Esophagus muscularis mucosa (tissue), 4 donors: Measurements from ENCODE around the gene IGSF11. TPM values are rescaled to one million over a fixed set of nuclear protein-coding genes. Genes with fewer than 3 reads are reported as not detected.
A peak's percentile ranks its signal among the peaks of the same experiment; 100 is the strongest.

Experiments used
- DNase-seq: peaks from one replicate; pipeline ENCODE4 v3.0.0-alpha.2; 2017; ENCODE audit errors: extremely low spot score
- H3K27ac ChIP-seq, 4 donors: fragments of 200-600 bp; sonication (generic); replicated peaks in 1 of 4; 1 replicate in 3 of 4; 2 replicates in 1 of 4; pipeline ENCODE4 v1.5.1; 2016 to 2019; ENCODE audit warnings: mild to moderate bottlenecking in 1 of 4
- H3K27me3 ChIP-seq, 4 donors: fragments of 200-600 bp; sonication (generic); one replicate each; pipeline versions ENCODE4 v1.5.1 to v1.6.0; 2016 to 2019
- H3K36me3 ChIP-seq, 4 donors: fragments of 200-600 bp; sonication (generic); one replicate each; pipeline ENCODE4 v1.5.1; 2016 to 2019
- H3K4me1 ChIP-seq, 4 donors: fragments of 200-600 bp; sonication (generic); one replicate each; pipeline ENCODE4 v1.5.1; 2016 to 2019
- H3K4me3 ChIP-seq, 4 donors: fragments of 200-600 bp; sonication (generic); 1 replicate in 2 of 4; 2 replicates in 2 of 4; pipeline ENCODE4 v1.5.1; 2016 to 2019; ENCODE audit warnings: mild to moderate bottlenecking in 4 of 4, moderate library complexity in 1 of 4
- H3K9me3 ChIP-seq, 4 donors: fragments of 200-600 bp; sonication (generic); 1 replicate in 3 of 4; 2 replicates in 1 of 4; pipeline ENCODE4 v1.5.1; 2016 to 2019
- EP300 ChIP-seq: sonication (generic); formaldehyde crosslinking; IDR thresholded peaks from one replicate; pipeline ENCODE4 v1.6.1; 2017; ENCODE audit warnings: antibody characterized with exemption
- POLR2A ChIP-seq: fragments of 450-650 bp; IDR thresholded peaks from one replicate; pipeline ENCODE4 v1.6.1; 2017; ENCODE audit warnings: antibody characterized with exemption, moderate library complexity, mild to moderate bottlenecking, low read depth
- POLR2AphosphoS5 ChIP-seq, 2 donors: sonication (generic); formaldehyde crosslinking; IDR thresholded peaks; one replicate each; pipeline ENCODE4 v1.6.1; 2017; ENCODE audit warnings: antibody characterized with exemption in 2 of 2
- WGBS: methylation state at CpG from one replicate; pipeline ENCODE4 v1.1.5; 2018; 5-methylcytosine and 5-hydroxymethylcytosine counted together
- intact Hi-C: fragments of 100-400 bp; cut with DNase I; formaldehyde crosslinking; loops from one replicate; pipeline ENCODE4 v1.15.1; 2023
- total RNA-seq, 4 donors: library from RNA; depleted of rRNA; stranded (reverse); fragments of >200 nt; gene quantifications; one replicate each; pipeline versions ENCODE4 v1.1.0 to v1.2.1, GENCODE V29; 2016
- TF ChIP-seq, protein P1 (sequence below), 3 experiments: fragments of 200-600 bp in 2 of 3; fragments of 450-650 bp in 1 of 3; sonication (generic) in 2 of 3; IDR thresholded peaks; one replicate each; pipeline ENCODE4 v1.5.1; 2017 to 2019; ENCODE audit warnings: antibody characterized with exemption in 3 of 3, mild to moderate bottlenecking in 2 of 3, moderate library complexity in 1 of 3

Gene IGSF11
- total RNA-seq, 4 donors from 2014 or later = 7.0 to 13.7 (median 8.2) TPM

DNA sequence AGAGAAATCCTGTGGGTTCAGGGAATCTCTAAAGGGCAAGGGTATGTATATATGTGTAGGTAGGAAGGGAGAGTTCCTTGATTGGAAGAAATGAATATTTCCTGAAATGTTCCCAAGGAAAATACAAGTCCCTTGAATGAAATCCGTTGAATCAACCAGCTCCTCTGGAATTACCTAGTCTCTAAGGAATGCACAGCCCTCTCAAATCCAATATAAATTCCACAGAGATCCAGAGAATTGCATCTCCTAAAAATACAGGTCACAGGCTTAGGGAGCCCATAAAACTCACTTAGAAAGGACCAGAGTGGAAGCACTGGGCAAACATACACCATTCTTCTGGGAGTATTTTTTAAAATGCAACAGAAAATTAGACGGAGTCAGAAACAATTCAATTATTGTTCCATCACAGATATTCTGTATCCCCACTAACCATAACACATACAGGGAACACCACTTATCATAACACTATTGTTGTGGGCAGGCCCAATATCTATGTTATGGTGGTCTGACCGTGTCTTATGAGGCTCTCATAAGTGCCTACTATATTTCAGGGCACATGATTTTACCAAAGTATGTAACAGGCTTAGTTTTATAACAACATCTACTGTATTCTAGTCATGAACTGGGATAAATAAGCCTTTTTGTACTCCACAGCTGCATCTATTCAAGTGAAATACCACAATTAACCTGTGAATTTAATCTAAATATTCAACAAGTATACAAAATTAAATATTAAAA lies 43.7 kb downstream of the IGSF11 start:
- TF ChIP-seq EP300 (no peak), POLR2A (no peak), POLR2AphosphoS5 (IDR thresholded peaks at IDR 0.05) (no peak)
- TF ChIP-seq, protein P1, sequence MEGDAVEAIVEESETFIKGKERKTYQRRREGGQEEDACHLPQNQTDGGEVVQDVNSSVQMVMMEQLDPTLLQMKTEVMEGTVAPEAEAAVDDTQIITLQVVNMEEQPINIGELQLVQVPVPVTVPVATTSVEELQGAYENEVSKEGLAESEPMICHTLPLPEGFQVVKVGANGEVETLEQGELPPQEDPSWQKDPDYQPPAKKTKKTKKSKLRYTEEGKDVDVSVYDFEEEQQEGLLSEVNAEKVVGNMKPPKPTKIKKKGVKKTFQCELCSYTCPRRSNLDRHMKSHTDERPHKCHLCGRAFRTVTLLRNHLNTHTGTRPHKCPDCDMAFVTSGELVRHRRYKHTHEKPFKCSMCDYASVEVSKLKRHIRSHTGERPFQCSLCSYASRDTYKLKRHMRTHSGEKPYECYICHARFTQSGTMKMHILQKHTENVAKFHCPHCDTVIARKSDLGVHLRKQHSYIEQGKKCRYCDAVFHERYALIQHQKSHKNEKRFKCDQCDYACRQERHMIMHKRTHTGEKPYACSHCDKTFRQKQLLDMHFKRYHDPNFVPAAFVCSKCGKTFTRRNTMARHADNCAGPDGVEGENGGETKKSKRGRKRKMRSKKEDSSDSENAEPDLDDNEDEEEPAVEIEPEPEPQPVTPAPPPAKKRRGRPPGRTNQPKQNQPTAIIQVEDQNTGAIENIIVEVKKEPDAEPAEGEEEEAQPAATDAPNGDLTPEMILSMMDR (IDR thresholded peaks at IDR 0.05) = no peak
- DNase-seq = no peak
- Histone ChIP-seq H3K27me3 (no peaks in the 10 kb centered on the region), H3K27ac (peak overlapping the region; percentile 66 to 75 (median 72)), H3K4me1 (peaks cover 28 to 67% (median 54%) of the 10 kb centered on the region in 4 donors), H3K4me3 (no peak overlapping the region), H3K36me3 (no peaks in the 10 kb centered on the region), H3K9me3 (no peaks in the 10 kb centered on the region)
- 56% methylated on average over 3 of the region's 3 CpGs for WGBS
- intact Hi-C loops = no loop called here

DNA sequence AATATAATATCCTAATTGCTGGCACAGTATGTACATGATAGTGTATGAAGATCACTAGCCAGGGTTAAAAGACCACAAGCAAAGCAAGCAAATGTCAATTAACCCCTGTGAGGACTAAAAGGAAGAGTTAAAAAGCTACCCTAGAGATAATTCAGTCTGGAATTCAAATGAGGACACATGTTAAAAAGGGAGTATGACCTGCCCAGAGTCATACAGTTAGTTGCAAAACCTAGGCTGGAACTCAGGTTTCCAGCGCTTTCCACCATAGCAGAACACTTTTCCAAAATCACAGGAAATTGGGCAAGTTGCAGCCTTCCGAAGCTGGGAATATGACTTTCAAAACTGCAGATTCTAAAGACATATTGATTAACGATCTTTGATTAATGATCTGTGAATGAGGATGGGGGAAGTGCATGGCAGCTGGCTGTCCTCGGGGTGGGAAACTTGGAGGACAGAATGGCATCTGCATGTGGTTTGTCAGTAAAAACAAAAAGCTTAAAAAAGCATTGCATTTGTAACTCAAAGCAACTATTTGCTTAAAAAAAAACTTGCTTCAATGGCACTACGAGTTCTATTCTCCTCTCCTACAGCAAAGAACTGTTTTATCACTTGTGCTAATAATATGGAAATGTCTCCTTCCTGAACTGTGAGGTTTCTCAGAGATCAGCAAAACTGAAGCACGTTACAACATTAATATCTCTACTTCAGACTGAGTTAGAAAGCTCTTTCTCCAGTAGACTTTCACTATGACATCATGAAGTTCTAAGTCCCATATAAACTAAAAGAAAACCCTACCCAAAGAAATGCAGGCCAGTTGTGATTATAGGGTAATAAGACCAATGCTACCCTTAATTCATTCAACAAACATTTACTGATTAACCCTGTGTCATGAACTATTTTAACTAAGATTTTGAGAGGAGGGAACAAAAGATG lies 46.2 kb downstream of the IGSF11 start:
- intact Hi-C loops = no loop called here
- Histone ChIP-seq H3K9me3 (no peaks in the 10 kb centered on the region), H3K36me3 (no peaks in the 10 kb centered on the region), H3K4me1 (peaks cover 35 to 76% (median 56%) of the 10 kb centered on the region in 4 donors), H3K27ac (peak overlapping the region; percentile 66 to 75 (median 72)), H3K27me3 (no peaks in the 10 kb centered on the region), H3K4me3 (no peak overlapping the region)
- no peak for DNase-seq
- WGBS = 46% methylated on average over 6 of the region's 6 CpGs
- TF ChIP-seq EP300 = no peak
- no peak for TF ChIP-seq POLR2AphosphoS5 (IDR thresholded peaks at IDR 0.05)
- TF ChIP-seq, protein P1 (IDR thresholded peaks at IDR 0.05) = no peak
- no peak for TF ChIP-seq POLR2A

DNA sequence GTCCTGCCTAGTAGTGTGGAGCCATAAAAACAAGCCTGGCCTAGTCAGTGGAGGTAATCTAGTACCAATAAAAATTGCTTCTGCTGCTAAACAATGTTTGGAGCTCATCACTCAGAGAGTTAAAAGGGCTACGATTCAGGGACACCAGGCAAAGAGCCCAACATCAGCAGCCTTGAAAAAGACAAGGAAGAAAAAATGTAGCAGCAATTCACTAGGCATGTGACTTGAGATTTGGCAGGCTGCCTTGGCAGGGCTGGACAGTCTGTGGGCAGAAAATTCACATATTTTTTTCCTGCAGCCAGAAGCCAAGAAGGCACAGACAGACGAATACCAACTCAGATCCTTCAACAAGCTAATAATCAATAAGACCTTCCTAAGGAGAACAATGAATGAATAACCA lies 47.2 kb downstream of the IGSF11 start:
- no peaks in the 10 kb centered on the region for H3K36me3 ChIP-seq
- TF ChIP-seq POLR2AphosphoS5 (IDR thresholded peaks at IDR 0.05) = peak; percentile 43 to 61
- TF ChIP-seq, protein P1 (IDR thresholded peaks at IDR 0.05) = no peak
- WGBS = 6% methylated on average over 2 of the region's 2 CpGs
- no peaks in the 10 kb centered on the region for H3K27me3 ChIP-seq
- H3K27ac ChIP-seq = peak overlapping the region; percentile 57 to 73 (median 70)
- peaks cover 35 to 71% (median 56%) of the 10 kb centered on the region in 4 donors for H3K4me1 ChIP-seq
- no peak for DNase-seq
- no peak overlapping the region for H3K4me3 ChIP-seq
- intact Hi-C loops = no loop called here
- H3K9me3 ChIP-seq = no peaks in the 10 kb centered on the region

DNA sequence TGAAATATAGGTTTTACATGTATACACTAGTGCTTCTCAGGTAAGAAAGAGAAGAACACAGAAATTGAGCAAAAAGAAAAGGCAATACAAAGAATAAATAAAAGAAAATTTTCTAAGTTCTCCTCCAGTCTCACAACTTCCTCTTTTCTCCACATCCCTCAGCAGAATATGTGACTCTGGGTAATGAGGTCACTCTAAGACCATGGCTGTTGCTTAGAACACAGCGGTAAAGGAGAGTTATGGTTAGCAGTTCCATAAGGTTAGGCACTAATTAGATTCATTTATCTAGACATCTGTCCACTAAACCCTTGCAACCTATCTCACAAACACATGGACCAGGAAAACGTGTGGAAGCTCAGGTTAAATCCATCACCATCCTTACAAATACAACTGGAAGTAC lies 47.9 kb downstream of the IGSF11 start:
- DNase-seq = no peak
- Histone ChIP-seq H3K27me3 (no peaks in the 10 kb centered on the region), H3K4me3 (no peak overlapping the region), H3K9me3 (no peaks in the 10 kb centered on the region), H3K4me1 (peaks cover 35 to 65% (median 56%) of the 10 kb centered on the region in 4 donors), H3K36me3 (no peaks in the 10 kb centered on the region), H3K27ac (peak overlapping the region; percentile 57 to 73 (median 70))
- intact Hi-C loops = no loop called here
- TF ChIP-seq EP300 = no peak
- TF ChIP-seq, protein P1 (IDR thresholded peaks at IDR 0.05) = no peak
- TF ChIP-seq POLR2AphosphoS5 (IDR thresholded peaks at IDR 0.05) = no peak
- 82% methylated on average over 2 of the region's 2 CpGs for WGBS
